A673 (cell line): ENCODE data around the gene DNAAF5. TPM values are rescaled to one million over a fixed set of nuclear protein-coding genes. Genes with fewer than 3 reads are reported as not detected.

Experiments
- BruUV-seq: library from RNA; stranded (reverse); fragments of 400-500 nt; replicated peaks from 2 replicates; lab custom pipeline; 2021; lab: Mats Ljungman, UMichigan
- CTCF ChIA-PET: fragments of 300-600 bp; sonication (Branson Sonifier 250); formaldehyde crosslinking; loops from one replicate; lab custom pipeline; 2022; ENCODE audit warnings: antibody characterized with exemption; lab: Charles Lee
- POLR2A ChIA-PET: fragments of 300-600 bp; sonication (Branson Sonifier 250); formaldehyde crosslinking; loops from one replicate; lab custom pipeline; 2022; ENCODE audit warnings: antibody characterized with exemption; ENCODE audit not compliant: low non-redundant PET; lab: Charles Lee
- DNase-seq: peaks from one replicate; pipeline ENCODE4 v3.0.0-alpha.2; 2015; ENCODE audit warnings: low spot score
- H3K27ac ChIP-seq: fragments of 200-600 bp; sonication (generic); 2 replicates; pipeline ENCODE4 v1.5.1; 2016; ENCODE audit warnings: mixed run types, low read depth, mild to moderate bottlenecking, mixed read lengths, antibody characterized with exemption, low read length; ENCODE audit not compliant: poor library complexity, severe bottlenecking
- H3K27me3 ChIP-seq: fragments of 200-600 bp; sonication (generic); replicated peaks from 2 replicates; pipeline ENCODE4 v1.6.1; 2017; ENCODE audit warnings: mixed run types, low read depth, mild to moderate bottlenecking, mixed read lengths, antibody characterized with exemption, low read length; ENCODE audit not compliant: insufficient read depth, poor library complexity
- H3K36me3 ChIP-seq: fragments of 200-600 bp; sonication (generic); 2 replicates; pipeline ENCODE4 v1.6.1; 2016; ENCODE audit warnings: mixed run types, mild to moderate bottlenecking, mixed read lengths, antibody characterized with exemption, low read length; ENCODE audit not compliant: insufficient read depth, poor library complexity, severe bottlenecking
- H3K4me1 ChIP-seq: fragments of 200-600 bp; sonication (generic); 2 replicates; pipeline ENCODE4 v1.6.1; 2017; ENCODE audit warnings: mixed run types, mild to moderate bottlenecking, mixed read lengths, antibody characterized with exemption, low read length; ENCODE audit not compliant: insufficient read depth, poor library complexity, severe bottlenecking
- H3K4me3 ChIP-seq: fragments of 200-600 bp; sonication (generic); 2 replicates; pipeline ENCODE4 v1.5.1; 2016; ENCODE audit warnings: low read depth, mixed run types, mild to moderate bottlenecking, mixed read lengths, low read length; ENCODE audit not compliant: poor library complexity, severe bottlenecking
- H3K9me3 ChIP-seq: fragments of 200-600 bp; sonication (generic); 2 replicates; pipeline ENCODE4 v1.6.1; 2016; ENCODE audit warnings: mixed run types, low read depth, mild to moderate bottlenecking, mixed read lengths, antibody characterized with exemption, low read length; ENCODE audit not compliant: poor library complexity, severe bottlenecking
- EZH2 ChIP-seq: fragments of 200-600 bp; sonication (generic); IDR thresholded peaks from 2 replicates; pipeline ENCODE4 v1.6.1; 2017; ENCODE audit warnings: borderline replicate concordance, low read depth, mild to moderate bottlenecking, mixed read lengths, antibody characterized with exemption, low read length; ENCODE audit not compliant: poor library complexity, severe bottlenecking
- intact Hi-C: fragments of 100-400 bp; cut with micrococcal nuclease; formaldehyde crosslinking; loops from one replicate; pipeline ENCODE4 v1.10.0; 2022; ENCODE audit not compliant: unreplicated experiment
- total RNA-seq: library from RNA; stranded (reverse); gene quantifications from 2 replicates; pipeline ENCODE4 v1.2.3, GENCODE V29; 2021
- TF ChIP-seq, protein P1 (sequence below): fragments of 300-800, 200-600 bp; sonication (generic); conservative IDR thresholded peaks from 2 replicates; pipeline ENCODE4 v1.5.1; 2017; ENCODE audit warnings: low read depth, mild to moderate bottlenecking, antibody characterized with exemption, low read length, moderate library complexity, mixed read lengths

The DNAAF5 gene
- total RNA-seq, 1 experiment from 2014 or later: 78.1 TPM

DNA sequence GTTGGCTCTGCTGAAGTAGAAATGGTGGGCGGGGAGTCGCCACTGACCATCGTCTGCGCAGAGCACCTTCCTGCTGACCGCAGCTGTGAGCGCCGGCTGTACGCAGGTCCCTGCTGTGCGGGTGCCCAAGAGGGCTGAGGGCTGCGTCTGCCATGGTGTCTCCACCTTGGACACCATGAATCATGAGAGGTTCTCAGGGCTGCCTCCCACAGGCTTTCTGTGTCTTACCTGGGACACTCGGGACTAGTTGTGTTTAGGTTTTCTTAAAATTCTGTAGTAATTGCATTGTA, 45.5 kb downstream of the DNAAF5 start:
- no peak for DNase-seq
- Histone ChIP-seq H3K9me3 (no peaks in the 10 kb centered on the region), H3K36me3 (peaks cover 32% of the 10 kb centered on the region), H3K4me3 (no peak overlapping the region), H3K27me3 (no peaks in the 10 kb centered on the region), H3K4me1 (peaks cover 40% of the 10 kb centered on the region), H3K27ac (no peak overlapping the region)
- POLR2A ChIA-PET: no interaction called here
- no peak for TF ChIP-seq EZH2
- TF ChIP-seq, protein P1, sequence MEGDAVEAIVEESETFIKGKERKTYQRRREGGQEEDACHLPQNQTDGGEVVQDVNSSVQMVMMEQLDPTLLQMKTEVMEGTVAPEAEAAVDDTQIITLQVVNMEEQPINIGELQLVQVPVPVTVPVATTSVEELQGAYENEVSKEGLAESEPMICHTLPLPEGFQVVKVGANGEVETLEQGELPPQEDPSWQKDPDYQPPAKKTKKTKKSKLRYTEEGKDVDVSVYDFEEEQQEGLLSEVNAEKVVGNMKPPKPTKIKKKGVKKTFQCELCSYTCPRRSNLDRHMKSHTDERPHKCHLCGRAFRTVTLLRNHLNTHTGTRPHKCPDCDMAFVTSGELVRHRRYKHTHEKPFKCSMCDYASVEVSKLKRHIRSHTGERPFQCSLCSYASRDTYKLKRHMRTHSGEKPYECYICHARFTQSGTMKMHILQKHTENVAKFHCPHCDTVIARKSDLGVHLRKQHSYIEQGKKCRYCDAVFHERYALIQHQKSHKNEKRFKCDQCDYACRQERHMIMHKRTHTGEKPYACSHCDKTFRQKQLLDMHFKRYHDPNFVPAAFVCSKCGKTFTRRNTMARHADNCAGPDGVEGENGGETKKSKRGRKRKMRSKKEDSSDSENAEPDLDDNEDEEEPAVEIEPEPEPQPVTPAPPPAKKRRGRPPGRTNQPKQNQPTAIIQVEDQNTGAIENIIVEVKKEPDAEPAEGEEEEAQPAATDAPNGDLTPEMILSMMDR: no peak
- BruUV-seq: no TSS peak
- CTCF ChIA-PET: no interaction called here
- intact Hi-C loops: loop anchor here (10.0 kb wide), 1 partner anchor 167 kb away; no protein-coding TSS in a partner anchor

DNA sequence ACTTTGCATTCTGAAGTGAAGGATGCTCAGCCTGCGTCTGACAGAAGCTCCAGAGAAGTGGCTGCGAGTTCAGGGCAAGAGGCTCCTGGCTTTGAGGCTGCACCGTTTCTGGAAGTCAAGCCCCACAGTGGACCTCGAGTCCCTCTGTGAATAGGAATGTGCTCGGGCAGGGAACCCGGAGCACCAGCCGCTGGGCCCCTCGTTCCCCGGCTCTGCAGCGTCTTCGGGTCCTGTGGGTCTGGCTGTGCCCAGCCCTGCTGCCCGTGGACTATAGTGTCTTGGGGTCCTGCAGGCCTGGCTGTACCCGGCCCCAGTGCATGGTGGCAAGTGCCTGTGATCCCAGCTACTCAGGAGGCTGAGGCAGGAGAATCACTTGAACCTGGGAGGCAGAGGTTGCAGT, 45.9 kb downstream of the DNAAF5 start:
- DNase-seq: no peak
- H3K4me3 ChIP-seq: no peak overlapping the region
- TF ChIP-seq, protein P1: no peak
- no peak for TF ChIP-seq EZH2
- intact Hi-C loops: loop anchor here (10.0 kb wide), 1 partner anchor 168 kb away; no protein-coding TSS in a partner anchor
- no TSS peak for BruUV-seq
- peaks cover 41% of the 10 kb centered on the region for H3K4me1 ChIP-seq
- ChIA-PET POLR2A (interaction anchor here (0.6 kb wide), 1 partner anchor 41 kb away, joined by 3 read pairs; no protein-coding TSS in a partner anchor), CTCF (interaction anchor here (0.6 kb wide), 1 partner anchor 14 kb away, joined by 5 read pairs; no protein-coding TSS in a partner anchor)
- no peaks in the 10 kb centered on the region for H3K27me3 ChIP-seq
- no peaks in the 10 kb centered on the region for H3K9me3 ChIP-seq
- peaks cover 32% of the 10 kb centered on the region for H3K36me3 ChIP-seq
- no peak overlapping the region for H3K27ac ChIP-seq

DNA sequence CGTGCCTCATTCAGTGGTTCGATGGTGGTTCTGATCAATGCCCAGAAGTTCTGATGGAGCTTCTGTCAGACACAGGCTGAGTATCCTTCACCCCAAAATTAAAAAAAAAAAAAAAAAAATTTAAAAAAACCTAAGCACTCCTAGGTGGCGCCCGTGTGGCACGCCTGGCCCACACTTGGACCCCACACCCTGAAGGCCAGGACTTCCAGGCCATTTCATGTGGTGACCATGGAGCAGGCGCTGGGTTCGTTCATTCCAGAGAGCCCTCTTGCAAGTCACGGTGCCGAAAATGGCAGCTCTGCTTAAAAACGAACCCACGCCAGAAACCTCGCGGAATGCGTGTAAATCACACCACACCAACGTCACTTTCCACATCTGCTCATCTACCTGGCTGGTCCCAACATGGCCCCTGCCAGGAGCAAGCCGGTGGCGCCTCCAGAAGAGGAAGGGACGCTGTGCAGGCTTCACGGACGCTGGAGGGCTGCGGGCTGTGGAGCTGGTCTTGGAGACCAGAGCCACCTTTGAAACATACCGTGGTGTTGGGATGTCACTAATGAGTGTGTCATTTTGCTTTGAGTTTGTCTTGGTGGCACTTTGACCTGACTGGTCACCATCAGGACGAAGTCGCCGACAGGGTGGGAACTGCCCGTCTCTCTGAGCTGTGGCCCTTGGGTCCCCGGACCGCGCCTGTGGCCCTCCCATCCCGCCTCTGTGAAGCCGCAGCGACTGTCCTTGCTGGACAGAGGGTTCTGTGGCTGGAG, 46.5 kb downstream of the DNAAF5 start:
- Histone ChIP-seq H3K27me3 (no peaks in the 10 kb centered on the region), H3K9me3 (no peaks in the 10 kb centered on the region), H3K27ac (no peak overlapping the region), H3K4me1 (peaks cover 47% of the 10 kb centered on the region), H3K36me3 (peaks cover 32% of the 10 kb centered on the region), H3K4me3 (no peak overlapping the region)
- POLR2A ChIA-PET: interaction anchor here (0.6 kb wide), 1 partner anchor 42 kb away, joined by 3 read pairs; no protein-coding TSS in a partner anchor
- intact Hi-C loops: loop anchor here (10.0 kb wide), 1 partner anchor 168 kb away; no protein-coding TSS in a partner anchor
- TF ChIP-seq EZH2: no peak
- TF ChIP-seq, protein P1: no peak
- no peak for DNase-seq
- BruUV-seq: no TSS peak
- CTCF ChIA-PET: interaction anchor here (0.6 kb wide), 1 partner anchor 14 kb away, joined by 5 read pairs; no protein-coding TSS in a partner anchor
